NCI-H128 (cell line): ENCODE results near the gene HRAS.

Experiments used
- DNase-seq: peaks from one replicate; lab custom pipeline; 2025; ENCODE audit not compliant: unreplicated experiment; lab: John Stamatoyannopoulos, UW

HRAS gene

GRCh38 chr11:497565-498296 is 37.6 kb downstream of the HRAS start:
- no peak for DNase-seq

- no peak for DNase-seq
Observed at GRCh38 chr11:496834-497564, 38.4 kb downstream of the HRAS start.

- DNase-seq = no peak
Observed at GRCh38 chr11:495537-495931, 39.8 kb downstream of the HRAS start.

GRCh38 chr11:494761-495536 is 40.4 kb downstream of the HRAS start:
- no peak for DNase-seq

GRCh38 chr11:492427-493226 is 42.7 kb downstream of the HRAS start:
- DNase-seq = no peak

- DNase-seq = no peak
Observed at GRCh38 chr11:491358-491757, 44.0 kb downstream of the HRAS start.

GRCh38 chr11:490930-491260 is 44.5 kb downstream of the HRAS start:
- no peak for DNase-seq

GRCh38 chr11:490186-490929 is 45.0 kb downstream of the HRAS start:
- DNase-seq = no peak

- DNase-seq = no peak
Observed at GRCh38 chr11:489610-490185, 45.7 kb downstream of the HRAS start.

- no peak for DNase-seq
Observed at GRCh38 chr11:488992-489391, 46.4 kb downstream of the HRAS start.

GRCh38 chr11:488579-488978 is 46.8 kb downstream of the HRAS start:
- DNase-seq = no peak

GRCh38 chr11:488062-488461 is 47.3 kb downstream of the HRAS start:
- no peak for DNase-seq

- DNase-seq = no peak
Observed at GRCh38 chr11:487571-488021, 47.8 kb downstream of the HRAS start.

GRCh38 chr11:486189-486588 is 49.2 kb downstream of the HRAS start:
- DNase-seq = no peak

GRCh38 chr11:484616-485015 is 50.8 kb downstream of the HRAS start:
- DNase-seq = no peak
